ENCODE results near the gene TMEM59L.
"Not testable (repeated sequence)": the region's sequence is repeated elsewhere in the genome, so short reads cannot be mapped to it uniquely, and the experiment has no call there.

The TMEM59L gene

DNA sequence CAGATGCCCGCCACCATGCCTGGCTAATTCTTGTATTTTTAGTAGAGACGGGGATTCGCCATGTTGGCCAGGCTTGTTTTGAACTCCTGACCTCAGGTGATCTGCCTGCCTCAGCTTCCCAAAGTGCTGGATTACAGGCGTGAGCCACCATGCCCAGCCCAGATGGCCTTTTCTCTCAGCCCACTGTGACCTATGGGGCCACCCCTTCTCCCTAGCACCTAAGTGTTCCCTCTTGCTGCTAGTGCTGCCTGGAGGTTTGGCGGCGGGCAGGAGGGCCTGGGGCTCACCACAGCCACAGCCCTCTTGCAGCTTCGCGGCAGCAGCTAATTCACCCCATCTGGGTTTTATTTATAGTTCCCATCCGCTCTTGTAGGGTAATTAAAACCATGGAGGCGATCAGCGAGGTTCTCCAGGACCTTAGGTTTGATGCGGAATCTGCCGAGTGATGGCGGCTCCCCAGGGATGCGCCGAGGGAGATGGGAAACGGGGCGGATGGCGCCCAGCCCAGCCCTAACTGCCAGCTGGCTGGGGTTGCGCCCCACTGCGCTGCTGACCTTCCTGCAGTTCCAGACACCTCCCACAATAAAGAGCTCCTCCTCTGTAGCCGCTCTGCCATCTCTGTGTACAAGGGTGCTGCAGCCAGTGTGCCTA lies 20.8 kb upstream of the TMEM59L start:
- Histone ChIP-seq H3K27me3 (replicated peaks) (no peaks in the 10 kb centered on the region), H3K4me3 (ENCODE audit: low read depth, low read length) (no peak overlapping the region), H3K36me3 (replicated peaks) (peaks cover 6% of the 10 kb centered on the region), H3K27ac (no peak overlapping the region)
- in situ Hi-C loops (cut with HindIII; ENCODE audit: low pct_ligation_motif_present, low sequenced_read_pairs), result loop anchor here (25.0 kb wide), 1 partner anchor 270 kb away; no protein-coding TSS in a partner anchor
- TF ChIP-seq, protein P1, sequence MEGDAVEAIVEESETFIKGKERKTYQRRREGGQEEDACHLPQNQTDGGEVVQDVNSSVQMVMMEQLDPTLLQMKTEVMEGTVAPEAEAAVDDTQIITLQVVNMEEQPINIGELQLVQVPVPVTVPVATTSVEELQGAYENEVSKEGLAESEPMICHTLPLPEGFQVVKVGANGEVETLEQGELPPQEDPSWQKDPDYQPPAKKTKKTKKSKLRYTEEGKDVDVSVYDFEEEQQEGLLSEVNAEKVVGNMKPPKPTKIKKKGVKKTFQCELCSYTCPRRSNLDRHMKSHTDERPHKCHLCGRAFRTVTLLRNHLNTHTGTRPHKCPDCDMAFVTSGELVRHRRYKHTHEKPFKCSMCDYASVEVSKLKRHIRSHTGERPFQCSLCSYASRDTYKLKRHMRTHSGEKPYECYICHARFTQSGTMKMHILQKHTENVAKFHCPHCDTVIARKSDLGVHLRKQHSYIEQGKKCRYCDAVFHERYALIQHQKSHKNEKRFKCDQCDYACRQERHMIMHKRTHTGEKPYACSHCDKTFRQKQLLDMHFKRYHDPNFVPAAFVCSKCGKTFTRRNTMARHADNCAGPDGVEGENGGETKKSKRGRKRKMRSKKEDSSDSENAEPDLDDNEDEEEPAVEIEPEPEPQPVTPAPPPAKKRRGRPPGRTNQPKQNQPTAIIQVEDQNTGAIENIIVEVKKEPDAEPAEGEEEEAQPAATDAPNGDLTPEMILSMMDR (IDR thresholded peaks at IDR 0.05; ENCODE audit: low read depth, low read length, missing control alignments), result no peak
- DNase-seq, result no peak

DNA sequence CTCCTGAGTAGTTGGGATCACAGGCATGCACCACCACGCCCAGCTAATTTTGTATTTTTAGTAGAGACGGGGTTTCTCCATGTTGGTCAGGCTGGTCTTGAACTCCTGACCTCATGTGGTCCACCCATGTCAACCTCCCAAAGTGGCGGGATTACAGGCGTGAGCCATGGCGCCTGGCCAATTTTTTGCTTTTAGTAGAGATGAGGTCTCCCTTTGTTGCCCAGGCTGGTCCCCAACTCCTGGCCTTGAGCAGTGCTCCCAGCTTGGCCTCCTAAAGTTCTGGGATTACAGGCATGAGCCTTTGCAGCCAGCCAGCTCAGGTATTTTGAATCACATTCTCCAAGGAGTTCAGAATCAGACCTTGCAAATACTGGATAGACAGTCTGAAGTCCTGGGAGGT lies 19.9 kb upstream of the TMEM59L start:
- H3K36me3 ChIP-seq (replicated peaks); H3K27me3 ChIP-seq (replicated peaks); H3K4me3 ChIP-seq (ENCODE audit: low read depth, low read length); DNase-seq; H3K27ac ChIP-seq: not testable (repeated sequence)
- in situ Hi-C loops (cut with HindIII; ENCODE audit: low pct_ligation_motif_present, low sequenced_read_pairs), result loop anchor here (25.0 kb wide), 1 partner anchor 270 kb away; no protein-coding TSS in a partner anchor

DNA sequence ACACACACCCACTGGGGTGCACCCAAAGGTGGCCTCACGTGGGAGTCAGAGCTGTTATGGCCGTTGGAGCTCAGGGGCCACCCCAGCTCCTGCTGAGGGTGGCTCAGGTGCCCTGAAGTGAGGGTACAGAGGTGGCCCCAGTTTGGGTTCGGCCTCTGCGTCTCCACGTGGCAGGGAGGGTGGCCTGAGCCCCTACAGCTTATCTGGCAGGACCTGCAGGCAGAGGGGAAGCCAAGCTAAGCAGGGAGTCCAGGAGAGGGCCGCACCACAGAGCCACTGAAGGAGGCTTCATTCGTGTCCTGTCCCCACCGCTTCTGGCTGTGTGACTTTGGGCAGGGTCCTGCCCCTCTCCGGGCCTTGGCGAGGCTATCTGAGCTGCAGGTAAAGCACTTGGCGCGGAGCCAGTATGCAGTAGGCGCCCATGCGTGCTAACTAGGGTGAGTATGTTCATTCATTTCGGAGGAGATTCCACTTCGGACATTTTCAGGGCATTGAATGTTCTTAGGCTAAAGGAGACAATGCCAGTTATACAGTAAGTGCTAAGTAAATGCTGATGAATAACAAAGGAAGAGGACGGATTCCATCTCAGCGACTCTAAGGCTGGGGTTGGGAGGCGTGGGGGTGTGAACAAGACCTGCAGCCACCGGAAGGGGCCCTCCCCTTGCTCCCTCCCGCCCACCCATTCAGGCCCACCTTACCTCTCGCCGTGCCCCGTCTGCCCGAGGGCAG lies 19.1 kb upstream of the TMEM59L start:
- TF ChIP-seq, protein P1 (IDR thresholded peaks at IDR 0.05; ENCODE audit: low read depth, low read length, missing control alignments), result no peak
- H3K4me3 ChIP-seq (ENCODE audit: low read depth, low read length), result peak overlapping the region; percentile 42

DNA sequence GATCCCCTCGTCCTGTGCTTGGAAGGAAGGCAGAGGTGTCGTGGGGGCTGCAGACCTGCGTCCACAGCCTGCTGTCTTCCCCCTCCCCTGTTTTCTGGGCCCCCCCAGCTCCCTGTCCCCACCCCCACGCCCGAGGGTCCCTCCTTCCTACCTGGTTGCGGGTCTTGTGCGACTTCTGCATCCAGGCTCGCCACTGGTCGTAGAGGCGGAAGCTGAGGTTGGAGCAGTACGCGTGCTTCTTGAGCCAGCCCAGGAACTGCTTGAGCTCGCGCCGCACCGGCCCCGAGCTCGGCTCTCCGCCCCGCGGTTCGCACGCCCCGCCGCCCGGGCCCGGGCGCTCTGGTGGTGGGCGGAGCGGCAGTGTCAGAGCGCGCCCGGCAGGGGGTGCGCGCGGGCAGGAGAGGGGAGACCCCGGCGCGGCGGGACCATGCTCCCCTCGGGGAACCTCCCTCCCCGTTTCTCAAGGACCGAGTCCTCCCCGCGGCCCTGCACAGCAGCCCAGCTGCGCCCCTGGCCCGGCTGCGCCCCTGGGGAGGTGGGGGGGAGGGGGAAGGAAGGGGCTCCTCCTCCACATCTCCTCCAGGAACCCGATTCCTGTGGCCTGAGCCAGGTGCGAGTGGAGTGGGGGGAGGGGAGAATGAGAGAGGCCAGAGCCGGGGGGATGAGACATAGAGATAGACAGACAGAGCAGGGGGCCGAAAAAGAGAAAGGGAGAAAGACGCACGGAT lies 18.4 kb upstream of the TMEM59L start:
- no peak overlapping the region for H3K27ac ChIP-seq
- TF ChIP-seq, protein P1 (IDR thresholded peaks at IDR 0.05; ENCODE audit: low read depth, low read length, missing control alignments), result peak; percentile 58
- H3K4me3 ChIP-seq (ENCODE audit: low read depth, low read length), result peak overlapping the region; percentile 42
- in situ Hi-C loops (cut with HindIII; ENCODE audit: low pct_ligation_motif_present, low sequenced_read_pairs), result loop anchor here (25.0 kb wide), 1 partner anchor 268 kb away; no protein-coding TSS in a partner anchor
- peaks cover 2% of the 10 kb centered on the region for H3K27me3 ChIP-seq (replicated peaks)
- H3K36me3 ChIP-seq (replicated peaks), result peaks cover 6% of the 10 kb centered on the region
- peak; percentile 47 for DNase-seq

More for the DNA sequence above, 19.1 kb upstream of the TMEM59L start:
- no peak overlapping the region for H3K27ac ChIP-seq
- in situ Hi-C loops (cut with HindIII; ENCODE audit: low pct_ligation_motif_present, low sequenced_read_pairs), result loop anchor here (25.0 kb wide), 1 partner anchor 269 kb away; no protein-coding TSS in a partner anchor
- peaks cover 6% of the 10 kb centered on the region for H3K36me3 ChIP-seq (replicated peaks)
- peaks cover 2% of the 10 kb centered on the region for H3K27me3 ChIP-seq (replicated peaks)
- no peak for DNase-seq

DNA sequence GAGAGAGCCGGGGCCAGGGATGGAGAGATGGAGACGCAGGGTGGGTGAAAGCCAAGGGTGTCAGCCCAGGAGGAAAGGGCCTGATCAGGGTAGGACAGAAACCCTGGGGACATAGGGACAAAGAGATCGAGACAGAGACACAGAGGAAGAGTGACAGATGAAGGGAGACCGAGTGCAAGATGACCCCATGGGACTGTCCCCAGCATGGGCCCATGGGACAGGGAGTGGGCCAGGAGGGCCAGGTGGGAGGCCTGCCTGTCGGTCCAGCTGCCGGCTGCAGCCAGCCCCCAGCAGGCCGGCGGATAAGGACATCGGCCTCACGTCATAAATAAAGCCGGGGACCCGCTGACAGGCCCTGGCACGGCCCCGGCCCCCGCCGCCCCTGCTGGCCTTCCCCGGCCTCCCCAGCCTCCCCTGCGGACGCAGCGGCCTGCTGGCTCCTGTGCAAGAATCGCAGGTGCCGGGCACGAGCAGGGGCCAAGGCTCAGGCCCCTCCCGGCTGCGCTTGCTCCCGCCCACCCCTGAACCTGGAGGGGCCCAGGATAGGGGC lies 17.8 kb upstream of the TMEM59L start:
- Histone ChIP-seq H3K27ac (no peak overlapping the region), H3K36me3 (replicated peaks) (peaks cover 6% of the 10 kb centered on the region), H3K27me3 (replicated peaks) (peaks cover 2% of the 10 kb centered on the region), H3K4me3 (ENCODE audit: low read depth, low read length) (peak overlapping the region; percentile 27)
- TF ChIP-seq, protein P1 (IDR thresholded peaks at IDR 0.05; ENCODE audit: low read depth, low read length, missing control alignments), result no peak
- in situ Hi-C loops (cut with HindIII; ENCODE audit: low pct_ligation_motif_present, low sequenced_read_pairs), result loop anchor here (25.0 kb wide), 1 partner anchor 267 kb away; no protein-coding TSS in a partner anchor
- no peak for DNase-seq
